H9 (cell line): Measurements from ENCODE around the gene SELE. TPM values are rescaled to one million over a fixed set of nuclear protein-coding genes. Genes with fewer than 3 reads are reported as not detected.

Experiments
- DNase-seq: peaks from one replicate; pipeline ENCODE4 v3.0.0-alpha.2; 2017
- H2AFZ ChIP-seq: one replicate; pipeline ENCODE4 v1.6.1; 2013; ENCODE audit warnings: mild to moderate bottlenecking, low read length, control low read depth, moderate library complexity
- H2AK5ac ChIP-seq: 2 replicates; pipeline ENCODE4 v1.6.1; 2013; ENCODE audit warnings: low read length, control low read depth, mixed read lengths; ENCODE audit not compliant: insufficient read length
- H2BK120ac ChIP-seq: one replicate; pipeline ENCODE4 v1.6.1; 2013; ENCODE audit warnings: low read depth, mild to moderate bottlenecking, low read length, control low read depth, inconsistent platforms; ENCODE audit not compliant: poor library complexity, severe bottlenecking
- H2BK12ac ChIP-seq: 2 replicates; pipeline ENCODE4 v1.6.1; 2013; ENCODE audit warnings: low read length, control low read depth, mixed read lengths, low read depth; ENCODE audit not compliant: insufficient read length
- H2BK15ac ChIP-seq: 2 replicates; pipeline ENCODE4 v1.6.1; 2013; ENCODE audit warnings: low read depth, low read length, control low read depth
- H2BK20ac ChIP-seq: one replicate; pipeline ENCODE4 v1.6.1; 2013; ENCODE audit warnings: low read depth, mild to moderate bottlenecking, low read length, control low read depth, inconsistent platforms; ENCODE audit not compliant: poor library complexity, severe bottlenecking
- H2BK5ac ChIP-seq: 2 replicates; pipeline ENCODE4 v1.6.1; 2013; ENCODE audit warnings: low read length, control low read depth, mixed read lengths; ENCODE audit not compliant: insufficient read length
- H3K14ac ChIP-seq: 2 replicates; pipeline ENCODE4 v1.6.1; 2013; ENCODE audit warnings: low read length, control low read depth; ENCODE audit not compliant: insufficient read depth
- H3K18ac ChIP-seq: 2 replicates; pipeline ENCODE4 v1.6.1; 2013; ENCODE audit warnings: low read depth, mild to moderate bottlenecking, mixed read lengths, low read length, control low read depth; ENCODE audit not compliant: insufficient read length
- H3K23ac ChIP-seq: 2 replicates; pipeline ENCODE4 v1.6.1; 2013; ENCODE audit warnings: low read length, control low read depth, mixed read lengths, low read depth; ENCODE audit not compliant: insufficient read length
- H3K23me2 ChIP-seq: 2 replicates; pipeline ENCODE4 v1.6.1; 2013; ENCODE audit warnings: low read depth, mild to moderate bottlenecking, mixed read lengths, low read length, control low read depth; ENCODE audit not compliant: insufficient read length, poor library complexity, severe bottlenecking
- H3K27ac ChIP-seq: 2 replicates; pipeline ENCODE4 v1.5.1; 2013; ENCODE audit warnings: low read length, control low read depth, mixed read lengths, low read depth; ENCODE audit not compliant: insufficient read length
- H3K27me3 ChIP-seq: 2 replicates; pipeline ENCODE4 v1.6.1; 2013; ENCODE audit warnings: low read length, control low read depth, inconsistent platforms; ENCODE audit not compliant: insufficient read depth
- H3K4ac ChIP-seq: 2 replicates; pipeline ENCODE4 v1.6.1; 2013; ENCODE audit warnings: low read depth, mild to moderate bottlenecking, control low read depth, inconsistent platforms, low read length, moderate library complexity
- H3K4me1 ChIP-seq: 2 replicates; pipeline ENCODE4 v1.6.1; 2013; ENCODE audit warnings: low read length, control low read depth, inconsistent platforms; ENCODE audit not compliant: insufficient read depth
- H3K4me2 ChIP-seq: 2 replicates; pipeline ENCODE4 v1.6.1; 2013; ENCODE audit warnings: low read length, control low read depth, mixed read lengths; ENCODE audit not compliant: insufficient read length, insufficient read depth
- H3K56ac ChIP-seq: 2 replicates; pipeline ENCODE4 v1.6.1; 2013; ENCODE audit warnings: low read depth, mild to moderate bottlenecking, mixed read lengths, low read length, control low read depth; ENCODE audit not compliant: insufficient read length
- H3K79me1 ChIP-seq: 2 replicates; pipeline ENCODE4 v1.6.1; 2013; ENCODE audit warnings: low read depth, mild to moderate bottlenecking, moderate library complexity, low read length, control low read depth, inconsistent platforms; ENCODE audit not compliant: insufficient read depth, poor library complexity, severe bottlenecking
- H3K79me2 ChIP-seq: 2 replicates; pipeline ENCODE4 v1.6.1; 2013; ENCODE audit warnings: low read length, control low read depth, inconsistent platforms; ENCODE audit not compliant: insufficient read depth
- H3K9ac ChIP-seq: 2 replicates; pipeline ENCODE4 v1.6.1; 2013; ENCODE audit warnings: low read length, control low read depth, mixed read lengths; ENCODE audit not compliant: insufficient read length; ENCODE audit errors: extremely low read depth
- H3K9me3 ChIP-seq: one replicate; pipeline ENCODE4 v1.6.1; 2013; ENCODE audit warnings: low read depth, low read length, inconsistent platforms; ENCODE audit not compliant: control insufficient read depth
- H3T11ph ChIP-seq: one replicate; pipeline ENCODE4 v1.6.1; 2013; ENCODE audit warnings: mild to moderate bottlenecking, low read length, control low read depth, inconsistent platforms
- H4K20me1 ChIP-seq: one replicate; pipeline ENCODE4 v1.6.1; 2013; ENCODE audit not compliant: control insufficient read depth, insufficient read length, insufficient read depth
- H4K5ac ChIP-seq: 2 replicates; pipeline ENCODE4 v1.6.1; 2013; ENCODE audit warnings: low read depth, mild to moderate bottlenecking, mixed read lengths, low read length, control low read depth; ENCODE audit not compliant: insufficient read length
- H4K8ac ChIP-seq: replicated peaks from 2 replicates; pipeline ENCODE4 v1.6.1; 2013; ENCODE audit warnings: low read length, control low read depth, mixed read lengths, low read depth; ENCODE audit not compliant: insufficient read length
- H4K91ac ChIP-seq: 2 replicates; pipeline ENCODE4 v1.6.1; 2013; ENCODE audit warnings: low read depth, mild to moderate bottlenecking, moderate library complexity, mixed read lengths, low read length, control low read depth; ENCODE audit not compliant: insufficient read length
- H3K27ac Mint-ChIP-seq, 3 experiments: 2 replicates in 2 of 3; 3 replicates in 1 of 3; pipeline ENCODE4 v1.8.0; 2020 to 2021; ENCODE audit warnings: mixed read lengths in 3 of 3, mild to moderate bottlenecking in 1 of 3, moderate library complexity in 1 of 3
- H3K27me3 Mint-ChIP-seq: 2 replicates; pipeline ENCODE4 v1.8.0; 2021; ENCODE audit warnings: low read depth, mild to moderate bottlenecking, moderate library complexity, mixed read lengths
- H3K36me3 Mint-ChIP-seq, 3 experiments: 2 replicates in 2 of 3; 3 replicates in 1 of 3; pipeline ENCODE4 v1.8.0; 2020 to 2021; ENCODE audit warnings: low read depth in 3 of 3, mixed read lengths in 3 of 3; ENCODE audit not compliant: insufficient read depth in 1 of 3
- H3K4me1 Mint-ChIP-seq, 2 experiments: 2 replicates each; pipeline ENCODE4 v1.8.0; 2020; ENCODE audit warnings: mixed read lengths in 2 of 2
- H3K4me3 Mint-ChIP-seq, 2 experiments: 2 replicates in 1 of 2; 3 replicates in 1 of 2; pipeline ENCODE4 v1.8.0; 2020 to 2021; ENCODE audit warnings: mild to moderate bottlenecking in 2 of 2, mixed read lengths in 2 of 2, moderate library complexity in 1 of 2
- H3K9me3 Mint-ChIP-seq, 2 experiments: 2 replicates in 1 of 2; 3 replicates in 1 of 2; pipeline ENCODE4 v1.8.0; 2020; ENCODE audit warnings: mild to moderate bottlenecking in 2 of 2, mixed read lengths in 2 of 2, moderate library complexity in 1 of 2
- WGBS: extraction: QIAGEN DNeasy Blood & Tissue Kit; methylation state at CpG from one replicate; pipeline ENCODE4 v1.1.7; 2013; ENCODE audit warnings: missing lambda C conversion rate, low lambda C conversion rate, mixed read lengths; ENCODE audit not compliant: insufficient read length; ENCODE audit errors: extremely low coverage; 5-methylcytosine and 5-hydroxymethylcytosine counted together
- total RNA-seq: library from RNA; stranded (reverse); gene quantifications from 2 replicates; pipeline ENCODE4 v1.2.1, GENCODE V29; 2021
- TF ChIP-seq, protein P1 (sequence below): fragments of 200-600 bp; sonication (generic); conservative IDR thresholded peaks from 3 replicates; pipeline ENCODE4 v1.8.0; 2021; ENCODE audit warnings: antibody characterized with exemption, mild to moderate bottlenecking

The SELE gene
- total RNA-seq, 1 experiment from 2014 or later = not detected

DNA sequence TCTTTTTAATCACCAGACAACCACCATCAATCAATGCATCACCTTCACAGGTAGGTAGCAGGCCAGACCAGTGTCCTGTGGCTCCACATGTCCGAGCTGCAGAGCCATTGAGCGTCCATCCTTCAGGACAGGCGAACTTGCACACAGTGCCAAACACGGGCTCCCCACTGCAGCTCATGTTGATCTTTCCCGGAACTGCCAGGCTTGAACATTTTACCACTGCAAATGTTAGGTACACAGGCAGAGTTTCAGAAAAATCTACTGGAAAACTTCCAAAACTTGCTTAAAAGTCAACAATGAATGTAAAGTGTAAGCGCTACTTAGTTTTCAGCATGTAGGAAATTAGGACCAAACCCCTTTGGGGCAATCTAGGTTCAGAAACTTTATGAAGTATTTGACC lies 6.6 kb downstream of the SELE start:
- no peaks in the 10 kb centered on the region for H3K27me3 Mint-ChIP-seq
- no peaks in the 10 kb centered on the region for H3K4me1 ChIP-seq
- H3K23ac ChIP-seq = no peak overlapping the region
- H4K20me1 ChIP-seq = no peaks in the 10 kb centered on the region
- H3K79me1 ChIP-seq = no peaks in the 10 kb centered on the region
- H3K79me2 ChIP-seq = no peaks in the 10 kb centered on the region
- H3K27ac ChIP-seq = no peak overlapping the region
- no peaks in the 10 kb centered on the region for H3K4me1 Mint-ChIP-seq
- no peak overlapping the region for H3K4me3 Mint-ChIP-seq
- no peak overlapping the region for H2BK5ac ChIP-seq
- no peak overlapping the region; a peak in 1 of 7 replicates for H3K27ac Mint-ChIP-seq
- H3T11ph ChIP-seq = no peak overlapping the region
- no peaks in the 10 kb centered on the region for H3K9me3 Mint-ChIP-seq
- no peak overlapping the region for H4K91ac ChIP-seq
- no peak for DNase-seq
- H2BK120ac ChIP-seq = no peak overlapping the region
- 0 out of 2 replicates have a peak, but pooled peaks cover 2% of the 10 kb centered on the region for H3K27me3 ChIP-seq
- no peaks in the 10 kb centered on the region for H3K23me2 ChIP-seq
- no peak overlapping the region for H2BK12ac ChIP-seq
- H3K9ac ChIP-seq = no peak overlapping the region
- H2AK5ac ChIP-seq = no peak overlapping the region
- no peak overlapping the region for H3K56ac ChIP-seq
- H2BK15ac ChIP-seq = no peak overlapping the region
- no peak overlapping the region for H2BK20ac ChIP-seq
- no peak overlapping the region for H3K18ac ChIP-seq
- no peak overlapping the region for H3K4ac ChIP-seq
- WGBS = no CpG with 5 or more reads among the region's 6 CpGs
- no peak overlapping the region for H3K14ac ChIP-seq
- no peak overlapping the region for H4K8ac ChIP-seq
- no peak overlapping the region for H3K4me2 ChIP-seq
- H4K5ac ChIP-seq = no peak overlapping the region
- H3K36me3 Mint-ChIP-seq = no peaks in the 10 kb centered on the region
- no peaks in the 10 kb centered on the region for H3K9me3 ChIP-seq
- no peak overlapping the region for H2AFZ ChIP-seq
- TF ChIP-seq, protein P1, sequence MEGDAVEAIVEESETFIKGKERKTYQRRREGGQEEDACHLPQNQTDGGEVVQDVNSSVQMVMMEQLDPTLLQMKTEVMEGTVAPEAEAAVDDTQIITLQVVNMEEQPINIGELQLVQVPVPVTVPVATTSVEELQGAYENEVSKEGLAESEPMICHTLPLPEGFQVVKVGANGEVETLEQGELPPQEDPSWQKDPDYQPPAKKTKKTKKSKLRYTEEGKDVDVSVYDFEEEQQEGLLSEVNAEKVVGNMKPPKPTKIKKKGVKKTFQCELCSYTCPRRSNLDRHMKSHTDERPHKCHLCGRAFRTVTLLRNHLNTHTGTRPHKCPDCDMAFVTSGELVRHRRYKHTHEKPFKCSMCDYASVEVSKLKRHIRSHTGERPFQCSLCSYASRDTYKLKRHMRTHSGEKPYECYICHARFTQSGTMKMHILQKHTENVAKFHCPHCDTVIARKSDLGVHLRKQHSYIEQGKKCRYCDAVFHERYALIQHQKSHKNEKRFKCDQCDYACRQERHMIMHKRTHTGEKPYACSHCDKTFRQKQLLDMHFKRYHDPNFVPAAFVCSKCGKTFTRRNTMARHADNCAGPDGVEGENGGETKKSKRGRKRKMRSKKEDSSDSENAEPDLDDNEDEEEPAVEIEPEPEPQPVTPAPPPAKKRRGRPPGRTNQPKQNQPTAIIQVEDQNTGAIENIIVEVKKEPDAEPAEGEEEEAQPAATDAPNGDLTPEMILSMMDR = no peak
